Endometrial microvascular endothelial cells (primary cell): Measurements from ENCODE around the gene ATG2A. TPM values are rescaled to one million over a fixed set of nuclear protein-coding genes. Genes with fewer than 3 reads are reported as not detected.

Experiments
- in situ Hi-C: cut with HindIII; loops from 2 replicates; pipeline ENCODE4 v1.10.0; 2017; ENCODE audit warnings: low sequenced_read_pairs, low pct_unique_long_range_greater_than_20kb; ENCODE audit errors: inconsistent ontology term
- total RNA-seq: library from RNA; depleted of rRNA; stranded (reverse); fragments of >200 nt; gene quantifications from one replicate; pipeline ENCODE4 v1.2.3, GENCODE V29; 2015; ENCODE audit errors: inconsistent ontology term

Gene ATG2A
- total RNA-seq, 1 donor from 2014 or later: 26.2 TPM

DNA sequence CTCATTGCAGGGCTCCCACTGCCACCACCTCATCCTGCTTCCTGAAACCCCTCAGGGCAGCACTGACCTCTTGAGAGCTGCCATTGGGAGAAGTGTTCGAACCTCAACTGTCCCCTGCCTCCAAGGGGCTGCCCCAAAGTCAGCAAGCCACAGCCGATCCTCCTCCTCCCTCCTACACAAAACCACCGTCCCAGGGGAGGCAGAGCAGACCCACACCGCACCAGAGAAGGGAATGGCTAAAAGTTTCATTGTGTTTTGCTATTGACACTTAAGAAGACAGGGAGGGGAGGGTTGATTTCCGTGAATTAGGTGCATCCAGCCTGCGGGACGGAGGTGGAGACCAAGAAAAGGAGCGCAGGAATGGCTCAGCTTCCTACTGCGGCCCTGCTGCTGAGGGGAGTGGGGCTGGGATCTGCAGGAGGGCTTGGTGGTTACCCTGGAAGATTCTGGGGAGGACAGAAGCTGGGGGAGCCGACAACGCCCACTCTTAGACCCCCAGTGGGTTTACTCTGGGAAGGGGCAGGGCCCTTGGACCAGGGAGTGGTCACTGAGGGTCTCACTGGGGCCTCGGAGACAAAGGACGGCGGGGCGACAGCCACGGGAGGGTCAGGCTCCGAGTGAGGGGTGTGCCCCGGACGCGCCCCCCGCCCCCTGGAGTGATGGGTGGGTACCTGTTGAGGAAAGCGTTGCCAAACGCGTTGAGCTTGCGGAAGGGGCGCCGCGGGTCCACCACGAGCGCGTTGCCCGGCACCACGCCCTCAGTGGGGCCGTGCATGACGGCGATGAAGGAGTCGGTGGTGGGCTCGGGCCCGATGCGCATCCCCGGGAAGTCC, 39.4 kb downstream of the ATG2A start:
- in situ Hi-C loops: no loop called here

DNA sequence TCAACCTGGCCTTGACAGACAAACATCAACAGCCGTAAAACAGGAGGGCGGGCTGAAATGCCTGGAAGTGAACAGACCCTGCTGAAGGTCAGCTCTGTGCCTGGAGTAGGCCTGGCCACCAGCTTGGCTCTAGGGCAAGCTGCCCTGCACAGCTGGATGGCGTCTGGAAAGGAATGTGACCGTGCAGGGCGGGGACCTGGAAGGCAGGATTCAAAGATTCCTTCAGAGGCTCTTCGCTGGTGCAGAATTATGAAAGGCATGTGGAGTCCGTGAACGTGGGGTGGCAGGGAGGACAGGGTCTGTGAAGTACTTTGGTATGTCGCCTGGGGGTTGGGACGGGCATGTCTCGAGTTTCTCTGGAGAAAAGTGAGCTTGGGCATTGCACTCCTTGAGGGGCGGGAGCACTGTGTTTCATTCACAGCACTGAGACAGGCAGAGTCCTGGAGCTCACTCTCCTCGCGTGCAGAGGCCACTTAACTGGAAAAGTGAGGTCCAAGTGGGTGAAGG, 40.1 kb downstream of the ATG2A start:
- in situ Hi-C loops: no loop called here

DNA sequence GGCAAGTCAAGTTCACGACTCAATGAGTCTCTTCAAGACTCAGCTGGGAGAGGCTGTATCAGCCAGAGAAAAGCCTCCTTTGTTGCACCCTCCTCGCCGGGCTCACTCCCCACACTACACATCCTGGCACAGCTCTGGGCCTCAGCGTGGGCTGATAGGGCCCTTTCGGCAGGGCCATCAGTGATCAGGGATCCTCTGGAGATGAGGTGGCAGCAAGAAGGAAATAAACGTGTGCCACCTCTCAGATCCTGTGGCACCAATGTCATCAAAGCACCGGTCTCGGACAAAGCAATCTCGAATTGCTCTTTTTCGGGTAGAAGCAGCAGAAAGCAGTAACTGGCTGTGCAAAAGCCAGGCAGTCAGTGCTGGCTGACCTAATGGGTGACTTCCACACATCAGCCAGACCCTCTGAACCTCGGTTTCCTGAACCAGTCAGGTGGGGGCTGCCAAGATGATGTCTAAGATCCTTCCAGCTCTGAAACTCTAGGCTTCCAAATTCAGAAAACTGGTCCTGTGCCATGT, 40.7 kb downstream of the ATG2A start:
- in situ Hi-C loops: no loop called here

DNA sequence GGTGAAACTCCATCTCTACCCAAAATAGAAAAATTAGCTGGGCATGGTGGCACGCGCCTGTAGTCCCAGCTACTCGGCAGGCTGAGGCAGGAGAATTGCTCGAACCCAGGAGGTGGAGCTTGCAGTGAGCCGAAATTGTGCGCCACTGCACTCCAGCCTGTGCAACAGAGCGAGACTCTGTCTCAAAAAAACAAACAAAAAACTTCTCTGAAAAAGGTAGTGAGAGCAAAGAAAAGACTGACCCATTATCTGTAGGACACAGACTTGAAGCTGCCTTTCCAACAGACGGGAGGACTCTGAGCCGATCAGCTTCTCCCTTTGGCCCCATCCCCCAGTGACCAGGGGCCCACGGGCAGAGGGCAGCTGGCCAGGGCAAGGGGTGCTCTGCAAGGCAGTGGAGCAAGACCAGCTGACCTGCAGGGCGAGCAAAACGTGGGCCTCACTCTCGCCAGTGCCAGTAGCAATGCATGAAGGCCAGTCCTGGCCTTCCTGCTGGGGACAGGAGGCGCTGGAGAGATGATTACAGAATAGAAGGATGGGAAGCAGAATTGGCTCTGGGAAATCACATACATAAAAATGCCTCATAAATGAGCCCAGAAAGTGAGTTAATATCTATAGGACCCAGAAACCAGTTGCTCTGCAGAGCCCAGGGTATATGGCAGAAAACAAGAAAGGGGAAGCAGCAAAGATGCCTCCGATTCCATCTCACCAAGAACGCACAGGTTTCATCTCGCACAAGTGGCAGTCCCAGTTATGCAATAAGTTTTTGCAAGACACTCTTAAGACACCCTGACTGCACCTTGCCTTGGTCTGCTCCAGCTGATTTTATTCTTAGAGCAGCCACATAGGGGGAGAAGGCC, 41.4 kb downstream of the ATG2A start:
- in situ Hi-C loops: no loop called here

DNA sequence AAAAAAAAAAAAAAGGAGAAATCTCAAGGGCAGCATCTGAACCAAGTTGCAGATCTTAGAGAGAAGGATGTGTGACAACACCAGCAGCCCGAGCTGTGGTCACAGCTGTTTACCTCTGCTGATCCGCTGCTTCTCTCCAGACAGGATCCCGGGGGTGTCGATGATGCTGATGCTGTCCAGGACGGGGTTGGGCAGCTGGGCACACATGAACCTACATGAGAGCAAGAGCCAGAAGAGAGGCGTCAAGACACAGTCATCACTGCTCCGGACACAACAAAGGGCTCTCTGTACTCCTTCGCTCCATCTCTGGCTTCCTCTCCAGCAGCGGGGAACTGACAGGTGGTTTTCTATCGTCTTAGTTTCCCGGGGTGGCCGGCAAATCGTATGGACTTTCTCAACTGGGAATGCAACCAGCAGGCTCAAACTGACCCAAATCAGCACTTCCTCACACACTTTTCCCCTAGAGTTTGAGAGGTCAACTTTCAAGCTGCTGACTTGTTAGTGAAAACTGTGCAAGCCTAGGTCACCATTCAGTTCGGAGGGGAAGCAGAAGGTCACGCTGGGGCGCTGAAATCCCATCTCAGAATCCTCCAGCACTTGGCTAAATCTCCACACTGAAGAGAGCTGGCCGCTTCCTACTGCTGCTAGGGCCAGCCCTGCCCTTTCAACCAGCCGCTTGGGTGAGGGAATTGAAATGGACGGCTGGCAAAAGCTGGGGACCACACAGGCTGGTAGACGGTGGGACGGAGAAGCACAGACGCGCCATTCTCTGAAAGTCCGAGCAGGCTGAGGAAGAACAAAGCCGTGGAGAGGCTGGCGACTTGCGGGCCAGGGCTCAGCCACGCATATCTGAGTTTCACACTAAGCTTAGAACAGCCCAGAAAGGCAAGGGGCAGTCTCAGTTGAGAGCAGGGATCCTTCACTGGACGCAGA, 42.4 kb downstream of the ATG2A start:
- in situ Hi-C loops: no loop called here

DNA sequence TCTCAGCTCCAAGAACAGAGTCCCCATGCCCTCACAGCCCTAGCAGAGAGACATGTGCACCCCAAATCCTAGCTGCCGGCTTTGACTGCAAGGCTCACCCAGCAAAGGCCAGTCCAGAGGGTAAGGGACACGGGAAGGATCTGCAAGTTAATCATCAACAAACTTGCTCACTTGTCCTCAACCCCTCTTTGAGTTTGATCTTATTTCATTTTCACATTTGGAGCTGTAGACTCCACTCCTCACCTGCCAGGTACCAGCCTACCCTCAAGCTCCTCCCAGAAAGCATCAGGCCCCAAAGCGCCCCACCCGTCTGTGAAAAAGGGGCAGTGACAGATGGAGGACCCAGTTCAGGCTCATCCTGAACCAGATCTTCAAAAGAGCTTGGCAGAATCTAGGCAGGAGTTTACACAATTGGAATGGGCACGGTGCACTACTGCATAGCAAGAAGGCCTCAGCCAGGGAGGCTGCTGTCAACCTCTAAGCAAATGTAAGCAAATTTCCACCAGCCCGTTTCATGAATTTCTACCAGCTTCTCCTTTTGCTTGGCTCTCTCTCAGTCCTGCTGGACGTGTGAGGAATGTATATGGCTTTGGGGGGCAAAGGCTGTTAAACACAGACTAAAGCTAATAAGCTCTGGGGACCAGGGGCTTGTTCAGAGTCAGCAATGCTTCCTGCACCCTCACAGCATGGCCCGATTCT, 44.1 kb downstream of the ATG2A start:
- in situ Hi-C loops: no loop called here

DNA sequence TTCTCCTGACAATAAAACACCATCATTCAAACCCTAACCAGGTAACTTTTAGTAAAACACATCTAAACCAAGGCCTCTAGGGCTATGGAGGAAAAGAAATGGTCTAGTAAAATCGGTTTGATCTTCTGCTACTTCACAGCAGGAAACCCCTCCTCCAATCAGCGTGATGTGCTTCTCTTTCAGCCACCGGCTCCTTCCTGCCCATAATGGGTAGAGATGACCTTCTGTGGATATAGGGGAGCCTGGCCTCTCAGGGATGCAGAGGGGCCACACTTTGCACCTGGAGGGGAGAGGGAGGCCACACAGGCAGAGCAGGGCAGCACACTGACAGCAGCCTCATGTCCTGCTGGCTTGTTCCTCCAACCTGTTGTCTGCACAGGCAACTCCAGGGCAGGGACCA, 45.5 kb downstream of the ATG2A start:
- in situ Hi-C loops: no loop called here

DNA sequence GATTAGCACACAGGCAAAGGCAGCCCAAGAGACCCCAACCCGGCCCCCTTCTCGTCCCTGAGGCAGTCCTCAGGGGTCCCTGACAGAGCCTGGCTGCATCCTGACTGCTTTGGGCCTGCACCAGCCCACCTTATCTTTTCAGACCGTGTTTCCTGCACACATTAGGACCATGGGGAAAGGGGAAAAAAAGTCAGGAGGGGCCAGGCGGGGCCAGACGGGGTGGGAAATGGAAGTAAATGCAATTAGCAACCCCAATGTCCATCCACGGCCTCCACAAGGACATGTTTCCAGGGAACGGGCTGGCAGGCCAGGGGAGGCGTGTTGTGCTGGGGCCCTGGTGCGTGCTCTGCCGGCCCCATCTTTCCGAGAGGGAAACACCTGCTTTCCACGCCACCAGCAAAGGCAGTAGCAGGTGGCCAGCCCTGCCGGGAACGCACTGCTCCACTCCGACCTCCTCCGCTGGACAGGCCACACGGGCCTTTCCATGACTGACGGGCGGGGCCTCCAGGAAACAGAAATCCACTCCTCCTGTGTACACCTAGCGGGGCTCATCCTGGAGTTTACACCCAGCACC, 46.0 kb downstream of the ATG2A start:
- in situ Hi-C loops: no loop called here

DNA sequence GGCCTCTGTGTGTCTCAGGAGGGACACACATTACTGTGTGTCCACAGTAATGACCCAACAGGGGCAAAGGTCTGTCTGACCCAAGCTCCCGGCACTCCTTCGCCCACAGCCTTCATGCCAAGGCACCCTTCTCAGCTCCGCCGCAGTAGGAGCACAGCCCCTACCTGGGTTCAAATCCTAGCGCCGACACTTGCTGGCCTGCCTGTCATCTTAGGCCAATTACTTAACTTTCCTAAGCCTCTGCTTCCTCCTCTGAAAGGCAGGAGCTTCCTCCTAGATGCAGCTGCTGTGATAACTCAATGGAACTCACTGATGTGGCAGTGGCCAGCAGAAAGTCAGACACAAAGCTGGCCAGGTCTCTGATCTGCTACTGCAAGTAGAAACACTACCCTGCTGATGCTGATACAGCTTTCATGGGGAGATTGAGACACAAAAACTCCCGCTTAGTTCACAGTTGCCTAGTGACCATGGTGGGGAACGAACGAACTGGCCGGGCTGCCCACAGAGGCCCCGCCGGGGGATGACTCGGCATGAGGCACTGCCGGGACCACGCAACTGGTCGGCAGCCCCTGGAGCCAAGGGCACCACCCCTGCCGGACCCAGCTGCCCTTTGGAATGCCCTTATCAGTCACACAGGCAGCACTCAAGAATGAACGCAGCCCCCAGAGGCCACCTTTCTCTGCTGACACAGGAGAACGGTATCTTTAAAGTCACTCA, 46.7 kb downstream of the ATG2A start:
- in situ Hi-C loops: no loop called here

DNA sequence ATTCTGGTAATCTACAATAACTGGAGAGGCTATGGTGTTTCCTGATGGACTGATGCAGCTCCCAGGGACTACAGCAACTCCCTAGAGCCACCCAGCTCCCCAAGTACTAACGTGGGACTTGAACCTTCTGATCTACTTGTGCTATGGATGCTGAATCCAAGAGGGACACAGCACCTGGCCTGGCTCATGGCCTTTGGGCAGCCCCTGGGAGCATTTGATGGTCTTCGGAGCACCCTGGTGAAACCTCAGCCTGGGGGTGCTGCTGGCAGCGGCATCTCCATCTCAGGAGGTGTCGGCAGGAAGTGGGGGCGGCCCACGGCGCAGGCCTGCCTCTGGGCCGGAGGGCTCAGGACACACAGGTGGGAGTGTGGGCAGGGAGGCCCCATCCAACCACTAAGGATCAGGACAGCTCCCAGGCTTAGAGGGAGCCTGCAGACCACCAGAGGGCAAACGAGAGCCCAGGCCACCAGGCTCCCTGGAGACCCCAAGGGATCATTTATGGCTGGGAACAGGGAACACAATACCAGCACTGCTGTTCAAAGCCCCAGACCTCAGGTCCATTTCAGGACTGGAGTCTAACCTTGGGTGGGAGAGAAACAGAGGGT, 47.3 kb downstream of the ATG2A start:
- in situ Hi-C loops: no loop called here

DNA sequence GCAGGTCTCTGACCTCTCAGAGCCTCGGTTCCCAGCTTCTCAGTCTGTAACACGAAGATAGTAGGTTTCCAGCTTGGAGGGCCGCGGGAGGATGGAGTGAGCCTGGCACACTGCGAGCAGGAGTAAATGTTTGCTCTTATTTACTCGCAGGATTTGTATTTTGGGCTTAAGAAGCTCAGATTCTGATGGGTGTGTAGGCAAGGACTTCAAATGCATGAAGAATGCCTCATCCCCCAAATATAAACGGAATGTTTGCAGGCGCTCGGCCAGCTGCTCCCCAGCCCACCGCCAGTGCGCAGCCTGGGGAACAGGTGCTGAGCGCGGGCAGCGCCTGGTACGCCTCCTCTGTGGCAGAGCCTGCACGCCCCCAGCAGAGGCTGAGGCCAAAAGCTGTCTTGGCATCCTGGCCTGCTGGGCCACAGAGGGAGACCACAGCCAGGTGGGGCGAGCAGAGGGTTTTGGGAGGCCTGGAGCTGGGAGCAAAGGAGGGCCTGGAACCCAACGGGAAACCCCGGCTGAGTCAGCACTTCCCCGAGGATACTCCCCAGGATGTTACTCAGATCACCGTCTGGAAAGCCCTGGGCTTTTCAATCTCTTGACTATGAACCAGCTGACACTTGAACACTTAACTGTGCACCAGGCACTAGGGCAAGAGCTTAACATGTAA, 48.0 kb downstream of the ATG2A start:
- in situ Hi-C loops: no loop called here

DNA sequence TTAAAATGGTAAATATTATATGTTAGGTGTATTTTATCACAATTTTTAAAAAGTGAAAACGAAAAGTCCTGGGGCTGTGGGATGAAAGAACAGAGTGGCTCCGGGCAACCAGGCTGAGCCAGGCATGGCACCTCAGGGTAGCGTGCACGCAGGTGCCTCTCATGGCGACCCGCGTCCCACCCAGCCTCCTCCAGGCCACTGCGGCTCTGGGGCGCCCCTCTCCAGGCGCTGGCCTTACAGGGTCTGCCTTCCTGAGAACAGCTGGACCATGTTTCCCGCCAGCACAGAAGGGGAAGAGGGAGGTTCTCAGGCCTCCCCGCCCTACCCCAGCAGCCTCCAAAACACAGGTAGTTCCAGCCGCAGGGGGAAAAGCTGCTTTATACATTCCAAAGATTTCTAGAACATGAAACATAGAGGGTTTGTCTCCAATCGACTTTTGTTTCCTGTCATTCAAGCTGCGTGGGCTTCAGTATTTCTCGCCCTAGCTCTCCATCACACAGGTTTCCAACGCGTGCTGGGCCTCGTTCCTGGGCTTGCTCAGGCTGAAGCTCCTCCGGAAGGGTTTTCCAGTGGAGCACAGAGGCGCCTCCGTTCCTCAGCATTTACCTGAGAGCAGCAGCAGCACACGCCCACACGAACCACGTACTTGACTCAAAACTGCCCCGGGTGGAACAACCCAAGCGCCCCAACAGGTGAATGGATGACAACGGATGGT, 49.1 kb downstream of the ATG2A start:
- in situ Hi-C loops: no loop called here

DNA sequence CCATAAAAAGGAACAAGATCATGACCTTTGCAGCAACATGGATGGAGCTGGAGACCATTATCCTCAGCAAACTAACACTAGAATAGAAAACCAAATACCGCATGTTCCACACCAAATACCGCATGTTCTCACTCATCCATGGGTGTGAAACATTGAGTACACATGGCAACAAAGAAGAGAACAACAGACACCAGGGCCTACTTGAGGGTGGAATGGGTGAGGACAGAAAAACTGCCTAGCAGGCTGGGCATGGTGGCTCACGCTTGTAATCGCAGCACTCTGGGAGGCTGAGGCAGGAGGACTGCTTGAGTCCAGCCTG, 50.9 kb downstream of the ATG2A start:
- in situ Hi-C loops: no loop called here

DNA sequence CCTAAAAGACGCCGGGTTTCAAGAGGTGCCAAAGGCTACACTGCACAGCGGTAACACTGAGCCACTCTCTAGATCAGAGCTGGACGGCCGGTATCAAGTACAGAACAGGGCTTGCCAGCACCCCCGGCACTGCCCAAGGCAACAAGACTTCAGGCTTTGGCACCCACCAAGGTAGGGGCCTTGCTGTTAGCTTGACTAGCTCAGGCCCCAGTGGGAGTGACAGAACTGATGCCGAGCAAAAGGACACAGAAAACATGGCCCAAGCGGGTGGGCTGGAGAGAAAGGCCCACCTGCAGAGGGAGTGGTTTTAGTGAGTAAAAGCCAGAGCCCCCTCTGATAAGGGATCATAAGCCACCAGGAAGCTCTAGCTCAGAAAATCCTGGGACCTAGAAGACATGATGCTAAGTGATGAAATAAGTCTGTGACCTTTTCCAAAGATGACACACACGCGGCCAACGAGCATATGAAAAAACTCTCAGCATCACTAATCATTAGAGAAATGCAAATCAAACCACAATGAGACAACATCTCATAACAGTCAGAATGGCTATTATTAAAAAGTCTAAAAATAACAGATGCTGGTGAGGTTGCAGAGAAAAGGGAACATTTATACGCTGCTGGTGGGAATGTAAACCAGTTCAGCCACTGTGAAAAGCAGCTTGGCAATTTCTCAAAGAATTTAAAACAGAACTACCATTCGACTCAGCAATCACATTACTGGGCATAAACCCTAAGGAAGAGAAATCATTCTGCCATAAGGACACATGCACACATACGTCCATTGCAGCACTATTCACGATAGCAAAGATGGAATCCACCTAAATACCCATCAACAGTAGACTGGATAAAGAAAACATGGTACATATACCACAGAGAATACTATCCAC, 51.5 kb downstream of the ATG2A start:
- in situ Hi-C loops: no loop called here
